ENCODE measurements around the gene LECT2. TPM values are rescaled to one million over a fixed set of nuclear protein-coding genes. Genes with fewer than 3 reads are reported as not detected.

LECT2 gene
- total RNA-seq, 1 donor = not detected

DNA sequence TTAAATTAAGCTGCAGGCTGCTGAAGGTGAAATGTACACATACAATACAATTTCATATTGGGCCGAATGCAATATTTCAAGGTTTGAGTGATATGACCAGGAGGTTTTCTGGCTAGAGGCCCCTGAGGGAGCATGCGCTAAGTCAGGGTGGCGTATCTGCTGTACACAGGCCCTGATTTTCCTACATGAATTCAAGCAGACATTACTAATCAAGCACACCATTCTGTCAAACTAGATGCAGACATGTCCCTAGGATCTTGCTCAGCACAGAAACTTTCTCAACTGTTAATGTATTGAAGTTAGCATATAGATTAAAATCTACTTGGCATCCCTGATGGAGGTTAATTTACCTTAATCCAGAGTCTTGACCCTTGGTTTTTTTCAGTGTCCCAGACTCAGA lies 10.7 kb upstream of the LECT2 start:
- no peak for DNase-seq (ENCODE audit: low read depth)
- no peak overlapping the region for H3K4me3 ChIP-seq (ENCODE audit: low read depth, low read length)
- TF ChIP-seq CTCF (IDR thresholded peaks at IDR 0.05; ENCODE audit: insufficient read depth, low read depth, low read length) = no peak

GRCh38 chr5:135964670-135965320 lies 10.0 kb upstream of the LECT2 start:
- no peak for TF ChIP-seq CTCF (IDR thresholded peaks at IDR 0.05; ENCODE audit: insufficient read depth, low read depth, low read length)
- no peak overlapping the region for H3K4me3 ChIP-seq (ENCODE audit: low read depth, low read length)
- no peak for DNase-seq (ENCODE audit: low read depth)

GRCh38 chr5:135955525-135955924 lies 742 bp upstream of the LECT2 start:
- H3K4me3 ChIP-seq (ENCODE audit: low read depth, low read length) = no peak overlapping the region

GRCh38 chr5:135953850-135954249 lies 933 bp downstream of the LECT2 start:
- no peak for TF ChIP-seq CTCF (IDR thresholded peaks at IDR 0.05; ENCODE audit: insufficient read depth, low read depth, low read length)
- DNase-seq (ENCODE audit: low read depth) = no peak
- H3K4me3 ChIP-seq (ENCODE audit: low read depth, low read length) = no peak overlapping the region

More at GRCh38 chr5:135955525-135955924, 742 bp upstream of the LECT2 start:
- TF ChIP-seq CTCF (IDR thresholded peaks at IDR 0.05; ENCODE audit: insufficient read depth, low read depth, low read length) = no peak
- DNase-seq (ENCODE audit: low read depth) = no peak

- no peak overlapping the region for H3K4me3 ChIP-seq (ENCODE audit: low read depth, low read length)
- DNase-seq (ENCODE audit: low read depth) = no peak
- TF ChIP-seq CTCF (IDR thresholded peaks at IDR 0.05; ENCODE audit: insufficient read depth, low read depth, low read length) = no peak
Observed at GRCh38 chr5:135952683-135953082, 2.1 kb downstream of the LECT2 start.

- TF ChIP-seq CTCF (IDR thresholded peaks at IDR 0.05; ENCODE audit: insufficient read depth, low read depth, low read length) = no peak
- no peak for DNase-seq (ENCODE audit: low read depth)
- no peak overlapping the region for H3K4me3 ChIP-seq (ENCODE audit: low read depth, low read length)
Observed at GRCh38 chr5:135951807-135952206, 3.0 kb downstream of the LECT2 start.

- DNase-seq (ENCODE audit: low read depth) = no peak
- no peak for TF ChIP-seq CTCF (IDR thresholded peaks at IDR 0.05; ENCODE audit: insufficient read depth, low read depth, low read length)
- no peak overlapping the region for H3K4me3 ChIP-seq (ENCODE audit: low read depth, low read length)
Observed at GRCh38 chr5:135951257-135951656, 3.5 kb downstream of the LECT2 start.

Measured in fibroblast of villous mesenchyme (primary cell).